Measurements from ENCODE around the gene BCL2. TPM values are rescaled to one million over a fixed set of nuclear protein-coding genes. Genes with fewer than 3 reads are reported as not detected.
A peak's percentile ranks its signal among the peaks of the same experiment; 100 is the strongest.

BCL2 gene
- total RNA-seq, 4 donors from 2014 or later, result 14.3 to 34.8 (median 23.5) TPM

GRCh38 chr18:63336366-63337099 lies 17.0 kb upstream of the BCL2 start:
- in situ Hi-C loops (cut with MboI; ENCODE audit: low pct_ligation_motif_present in 1 of 4, low pct_unique_long_range_greater_than_20kb in 1 of 4, low sequenced_read_pairs in 3 of 4) (loop anchor here in 3 of 4 donors (10.0 to 25.0 kb wide), 3 partner anchors 101 to 624 kb away; partner anchors contain the start of gene PHLPP1 (in 1 of the 3)), intact Hi-C loops (cut with DNase I; ENCODE audit: low total_unique reads) (no loop called here)
- Histone ChIP-seq H3K27me3 (no peaks in the 10 kb centered on the region), H3K9me3 (no peaks in the 10 kb centered on the region), H3K4me3 (no peak overlapping the region), H3K27ac (peak overlapping the region; percentile 33 to 67 (median 42)), H3K36me3 (peaks cover 0 to 52% (median 18%) of the 10 kb centered on the region in 4 donors), H3K4me1 (peaks cover 0 to 6% (median 0%) of the 10 kb centered on the region in 4 donors)
- no peak for DNase-seq
- TF ChIP-seq POLR2AphosphoS5 (IDR thresholded peaks at IDR 0.05) (peak in 2 of 3 donors; percentile 22 to 57), POLR2A (IDR thresholded peaks at IDR 0.05) (no peak)
- WGBS, 2 donors (ENCODE audit: low coverage in 1 of 2), result 70 to 74% methylated on average over 7 to 8 of the region's 8 CpGs

- intact Hi-C loops (cut with DNase I; ENCODE audit: low total_unique reads) (no loop called here), in situ Hi-C loops (cut with MboI; ENCODE audit: low pct_ligation_motif_present in 1 of 4, low pct_unique_long_range_greater_than_20kb in 1 of 4, low sequenced_read_pairs in 3 of 4) (loop anchor here in 3 of 4 donors (10.0 to 25.0 kb wide), 3 partner anchors 106 to 619 kb away; partner anchors contain the start of gene PHLPP1 (in 1 of the 3))
- no peak overlapping the region for H3K27ac ChIP-seq
- H3K27me3 ChIP-seq, result no peaks in the 10 kb centered on the region
- TF ChIP-seq CTCF (IDR thresholded peaks at IDR 0.05) (no peak), POLR2A (IDR thresholded peaks at IDR 0.05) (no peak), POLR2AphosphoS5 (IDR thresholded peaks at IDR 0.05) (no peak), EP300 (IDR thresholded peaks at IDR 0.05; ENCODE audit: low read depth) (no peak)
- WGBS, 2 donors (ENCODE audit: low coverage in 1 of 2), result 88 to 94% methylated on average over 2 to 4 of the region's 4 CpGs
- no peaks in the 10 kb centered on the region for H3K4me1 ChIP-seq
- DNase-seq, result no peak
- H3K36me3 ChIP-seq, result peaks cover 0 to 37% (median 13%) of the 10 kb centered on the region in 4 donors
- H3K4me3 ChIP-seq, result no peak overlapping the region
- no peaks in the 10 kb centered on the region for H3K9me3 ChIP-seq
Observed at GRCh38 chr18:63331105-63331504, 11.5 kb upstream of the BCL2 start.

- Histone ChIP-seq H3K36me3 (peaks cover 0 to 23% (median 9%) of the 10 kb centered on the region in 4 donors), H3K4me1 (no peaks in the 10 kb centered on the region), H3K4me3 (no peak overlapping the region), H3K27me3 (no peaks in the 10 kb centered on the region), H3K27ac (no peak overlapping the region), H3K9me3 (no peaks in the 10 kb centered on the region)
- intact Hi-C loops (cut with DNase I; ENCODE audit: low total_unique reads) (loop anchor here (5.0 kb wide), 1 partner anchor 1037 kb away; no protein-coding TSS in a partner anchor), in situ Hi-C loops (cut with MboI; ENCODE audit: low pct_ligation_motif_present in 1 of 4, low pct_unique_long_range_greater_than_20kb in 1 of 4, low sequenced_read_pairs in 3 of 4) (loop anchor here (5.0 to 25.0 kb wide), 5 partner anchors 108 to 617 kb away; partner anchors contain the start of gene PHLPP1 (in 1 of the 4))
- TF ChIP-seq POLR2AphosphoS5 (IDR thresholded peaks at IDR 0.05) (no peak), POLR2A (IDR thresholded peaks at IDR 0.05) (no peak), EP300 (IDR thresholded peaks at IDR 0.05; ENCODE audit: low read depth) (no peak), CTCF (IDR thresholded peaks at IDR 0.05) (no peak)
- WGBS, 2 donors (ENCODE audit: low coverage in 1 of 2), result 78 to 86% methylated on average over 7 of the region's 7 CpGs
- no peak for DNase-seq
Observed at GRCh38 chr18:63329431-63330145, 10.0 kb upstream of the BCL2 start.

- H3K36me3 ChIP-seq, result peaks cover 0 to 3% (median 1%) of the 10 kb centered on the region in 4 donors
- H3K4me1 ChIP-seq, result peaks cover 0 to 13% (median 5%) of the 10 kb centered on the region in 4 donors
- TF ChIP-seq POLR2A (IDR thresholded peaks at IDR 0.05) (no peak), POLR2AphosphoS5 (IDR thresholded peaks at IDR 0.05) (no peak), EP300 (IDR thresholded peaks at IDR 0.05; ENCODE audit: low read depth) (no peak), CTCF (IDR thresholded peaks at IDR 0.05) (no peak)
- no peak overlapping the region for H3K4me3 ChIP-seq
- intact Hi-C loops (cut with DNase I; ENCODE audit: low total_unique reads), result loop anchor here (5.0 kb wide), 1 partner anchor 1034 kb away; no protein-coding TSS in a partner anchor
- H3K9me3 ChIP-seq, result no peaks in the 10 kb centered on the region
- no peak for DNase-seq
- H3K27ac ChIP-seq, result no peak overlapping the region
- no peaks in the 10 kb centered on the region for H3K27me3 ChIP-seq
- 90 to 92% methylated on average over 5 of the region's 5 CpGs for WGBS, 2 donors (ENCODE audit: low coverage in 1 of 2)
- in situ Hi-C loops (cut with MboI; ENCODE audit: low pct_ligation_motif_present in 1 of 4, low pct_unique_long_range_greater_than_20kb in 1 of 4, low sequenced_read_pairs in 3 of 4), result loop anchor here (5.0 to 25.0 kb wide), 5 partner anchors 111 to 614 kb away; partner anchors contain the start of gene PHLPP1 (in 1 of the 4)
Observed at GRCh38 chr18:63326011-63326410, 6.4 kb upstream of the BCL2 start.

Measured in transverse colon (tissue), 4 donors.